ENCODE results near the gene HSFX4.
"Not testable (repeated sequence)": the region's sequence is repeated elsewhere in the genome, so short reads cannot be mapped to it uniquely, and the experiment has no call there.

DNA sequence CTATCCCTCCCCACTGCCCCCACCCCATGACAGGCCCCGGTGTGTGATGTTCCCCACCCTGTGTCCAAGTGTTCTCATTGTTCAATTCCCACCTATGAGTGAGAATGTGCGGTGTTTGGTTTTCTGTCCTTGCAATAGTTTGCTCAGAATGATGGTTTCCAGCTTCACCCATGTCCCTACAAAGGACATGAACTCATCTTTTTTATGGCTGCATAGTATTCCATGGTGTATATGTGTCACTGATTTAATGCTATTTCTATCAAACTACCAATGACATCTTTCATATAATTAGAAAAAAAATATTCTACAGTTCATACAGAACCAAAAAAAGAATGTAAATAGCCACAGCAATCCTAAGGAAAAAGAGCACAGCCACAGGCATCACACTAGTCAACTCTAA, 38.5 kb upstream of the HSFX4 start:
- TF ChIP-seq FOXJ3 (CRISPR knock-in tag; IDR thresholded peaks at IDR 0.05; ENCODE audit: borderline replicate concordance); PREB (CRISPR knock-in tag; IDR thresholded peaks at IDR 0.05; ENCODE audit: borderline replicate concordance); FOXK1 (CRISPR knock-in tag; IDR thresholded peaks at IDR 0.05): not testable (repeated sequence)
- TF ChIP-seq, protein P1, sequence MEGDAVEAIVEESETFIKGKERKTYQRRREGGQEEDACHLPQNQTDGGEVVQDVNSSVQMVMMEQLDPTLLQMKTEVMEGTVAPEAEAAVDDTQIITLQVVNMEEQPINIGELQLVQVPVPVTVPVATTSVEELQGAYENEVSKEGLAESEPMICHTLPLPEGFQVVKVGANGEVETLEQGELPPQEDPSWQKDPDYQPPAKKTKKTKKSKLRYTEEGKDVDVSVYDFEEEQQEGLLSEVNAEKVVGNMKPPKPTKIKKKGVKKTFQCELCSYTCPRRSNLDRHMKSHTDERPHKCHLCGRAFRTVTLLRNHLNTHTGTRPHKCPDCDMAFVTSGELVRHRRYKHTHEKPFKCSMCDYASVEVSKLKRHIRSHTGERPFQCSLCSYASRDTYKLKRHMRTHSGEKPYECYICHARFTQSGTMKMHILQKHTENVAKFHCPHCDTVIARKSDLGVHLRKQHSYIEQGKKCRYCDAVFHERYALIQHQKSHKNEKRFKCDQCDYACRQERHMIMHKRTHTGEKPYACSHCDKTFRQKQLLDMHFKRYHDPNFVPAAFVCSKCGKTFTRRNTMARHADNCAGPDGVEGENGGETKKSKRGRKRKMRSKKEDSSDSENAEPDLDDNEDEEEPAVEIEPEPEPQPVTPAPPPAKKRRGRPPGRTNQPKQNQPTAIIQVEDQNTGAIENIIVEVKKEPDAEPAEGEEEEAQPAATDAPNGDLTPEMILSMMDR (IDR thresholded peaks at IDR 0.05) = not testable (repeated sequence)
